HEK293 (cell line): ENCODE measurements around the gene CA10.

Source experiments
- CTCF ChIP-seq: fragments of 450-650 bp; formaldehyde crosslinking; IDR thresholded peaks from 2 replicates; pipeline ENCODE4 v1.5.1; 2016; ENCODE audit warnings: missing biosample characterization, missing genetic modification characterization
- SP2 ChIP-seq: fragments of 450-650 bp; formaldehyde crosslinking; IDR thresholded peaks from 2 replicates; pipeline ENCODE4 v1.5.1; 2016; ENCODE audit warnings: missing biosample characterization, missing genetic modification characterization
- ZNF600 ChIP-seq: fragments of 450-650 bp; formaldehyde crosslinking; IDR thresholded peaks from 2 replicates; pipeline ENCODE4 v1.5.1; 2016; ENCODE audit warnings: missing biosample characterization, missing genetic modification characterization
- ZNF777 ChIP-seq: fragments of 450-650 bp; formaldehyde crosslinking; IDR thresholded peaks from 2 replicates; pipeline ENCODE4 v1.5.1; 2017; ENCODE audit warnings: missing biosample characterization, missing genetic modification characterization, borderline replicate concordance

DNA sequence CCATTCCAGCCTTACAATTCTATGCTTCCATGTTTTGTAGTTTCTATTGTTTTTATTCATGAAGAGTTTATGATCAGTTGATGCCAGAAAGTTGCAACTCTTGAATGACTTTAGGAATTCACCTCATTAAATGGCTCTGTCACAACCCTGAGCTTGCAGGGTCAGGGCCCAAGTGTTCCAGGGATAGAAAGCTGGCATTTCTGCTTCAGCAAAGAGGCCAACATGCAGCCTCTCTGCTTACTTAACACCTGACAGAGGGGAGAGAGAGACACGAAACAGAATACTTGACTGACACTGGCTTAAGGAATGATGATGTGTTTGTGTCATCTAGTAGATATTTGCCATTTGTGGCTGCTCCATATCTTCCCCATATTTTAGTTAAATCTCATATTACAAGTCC lies 328.1 kb downstream of the CA10 start:
- TF ChIP-seq ZNF777 (no peak), ZNF600 (no peak), CTCF (tag by site-specific recombination) (no peak), SP2 (tag by site-specific recombination) (no peak)
